GM21447 (cell line): ENCODE results near the gene PIP5K1C.
"Not testable (repeated sequence)": the region's sequence is repeated elsewhere in the genome, so short reads cannot be mapped to it uniquely, and the experiment has no call there.

ENCODE experiments used
- ATAC-seq: cut with Tn5 transposase; IDR thresholded peaks from one replicate; pipeline ENCODE4 v1.9.1; 2021; ENCODE audit not compliant: unreplicated experiment

PIP5K1C gene

DNA sequence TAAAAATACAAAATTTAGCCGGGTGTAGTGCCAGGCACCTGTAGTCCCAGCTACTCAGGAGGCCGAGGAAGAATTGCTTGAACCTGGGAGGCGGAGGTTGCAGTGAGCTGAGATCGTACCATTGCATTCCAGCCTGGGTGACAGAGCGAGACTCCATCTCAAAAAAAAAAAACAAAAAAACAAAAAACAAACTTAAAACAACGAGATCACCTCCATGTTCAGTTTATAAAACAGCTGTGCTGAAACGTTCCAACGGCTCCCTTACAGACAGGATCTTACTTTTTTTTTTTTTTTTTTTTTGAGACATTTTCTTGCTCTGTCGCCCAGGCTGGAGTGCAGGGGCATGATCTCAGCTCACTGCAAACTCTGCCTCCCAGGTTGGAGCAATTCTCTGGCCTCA, 71.5 kb downstream of the PIP5K1C start:
- not testable (repeated sequence) for ATAC-seq

DNA sequence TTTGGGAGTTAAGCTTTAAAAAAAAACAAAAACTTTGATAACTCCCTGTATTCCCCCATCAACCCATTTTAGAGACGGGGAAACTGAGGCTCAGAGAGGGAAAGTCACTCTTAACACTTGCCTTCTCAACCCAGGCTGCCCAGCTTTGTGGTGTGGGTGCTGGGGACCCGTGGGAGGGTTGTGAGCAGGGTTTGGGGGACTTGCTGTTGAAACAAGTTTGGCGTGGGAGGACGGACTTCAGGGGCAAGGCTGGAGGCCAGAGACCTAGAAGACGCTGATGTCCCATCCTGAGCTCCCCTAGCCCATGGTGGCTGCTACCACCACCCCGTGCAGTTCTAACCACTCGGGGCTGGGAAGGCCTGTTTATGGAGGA, 72.9 kb downstream of the PIP5K1C start:
- no peak for ATAC-seq

DNA sequence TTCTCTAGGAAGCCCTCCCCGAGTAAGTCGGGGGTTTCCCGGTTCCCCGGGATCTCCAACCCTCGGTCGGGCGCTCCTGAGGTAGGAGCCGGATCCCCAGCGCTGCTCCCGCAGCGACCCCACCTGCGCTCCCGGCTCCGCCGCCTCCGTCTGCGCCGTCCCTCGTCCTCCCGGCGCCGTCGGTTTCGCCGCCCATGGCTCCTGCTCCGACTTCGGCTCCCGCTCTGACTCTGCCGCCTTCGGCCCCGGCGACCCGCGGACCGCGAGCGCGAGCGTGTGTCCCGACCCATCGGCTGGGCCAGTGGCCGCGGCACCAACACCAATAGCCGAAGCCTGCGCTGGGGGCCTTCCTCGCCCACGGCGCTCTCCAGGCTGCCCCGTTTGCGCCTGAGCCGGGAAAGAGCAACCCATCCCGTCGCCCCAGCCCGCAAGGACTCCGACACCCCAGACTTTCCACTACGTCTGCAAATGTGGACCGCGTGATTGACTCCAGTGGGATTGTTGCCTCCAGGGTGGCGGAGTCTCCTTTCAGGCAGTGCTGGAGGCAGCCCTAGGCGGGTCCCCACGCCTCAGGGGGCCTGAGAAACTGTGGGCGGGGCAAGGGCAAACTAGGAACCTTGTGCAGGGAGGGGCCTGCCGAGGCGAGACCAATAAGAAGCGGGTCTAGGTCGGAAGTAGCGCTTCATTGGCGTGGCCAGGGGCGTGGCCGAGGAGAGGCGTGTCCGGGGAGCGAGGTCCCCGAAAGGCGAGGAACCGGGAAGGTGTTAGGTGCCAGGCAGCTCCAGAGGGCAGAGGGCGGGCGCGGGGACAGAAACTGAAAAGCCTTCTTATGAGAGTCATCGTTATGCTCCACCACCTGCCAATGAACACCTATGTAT, 73.6 kb downstream of the PIP5K1C start, which contains the start of gene CACTIN:
TSS of gene CACTIN (minus strand) at position 318 of the 878 bp plus-strand sequence. CDS start at position 290, 28 bp downstream.
- ATAC-seq = peak; percentile 79

DNA sequence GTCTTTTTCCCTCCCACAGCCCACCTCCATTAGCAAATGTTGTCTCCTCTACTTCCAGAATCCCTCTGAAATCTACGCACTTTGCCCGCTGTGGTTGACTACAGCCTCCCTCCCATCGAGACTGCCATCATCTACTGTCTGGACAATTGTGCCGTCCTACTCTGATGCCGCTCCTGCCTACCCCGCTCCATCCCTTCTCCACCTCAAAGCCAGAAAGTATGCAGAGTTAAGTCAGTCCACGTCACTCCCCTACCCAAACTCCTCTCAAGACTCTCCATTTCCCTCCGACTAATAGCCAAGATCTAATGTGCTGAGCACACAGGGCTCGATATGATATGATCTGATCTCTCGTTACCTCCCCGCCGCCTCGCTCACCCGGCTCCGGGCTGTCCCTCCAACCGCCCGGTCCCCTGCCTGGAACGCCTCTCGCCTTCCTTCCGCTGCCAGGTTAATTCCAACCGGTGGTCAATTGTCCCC, 74.2 kb downstream of the PIP5K1C start:
- ATAC-seq = peak; percentile 9

DNA sequence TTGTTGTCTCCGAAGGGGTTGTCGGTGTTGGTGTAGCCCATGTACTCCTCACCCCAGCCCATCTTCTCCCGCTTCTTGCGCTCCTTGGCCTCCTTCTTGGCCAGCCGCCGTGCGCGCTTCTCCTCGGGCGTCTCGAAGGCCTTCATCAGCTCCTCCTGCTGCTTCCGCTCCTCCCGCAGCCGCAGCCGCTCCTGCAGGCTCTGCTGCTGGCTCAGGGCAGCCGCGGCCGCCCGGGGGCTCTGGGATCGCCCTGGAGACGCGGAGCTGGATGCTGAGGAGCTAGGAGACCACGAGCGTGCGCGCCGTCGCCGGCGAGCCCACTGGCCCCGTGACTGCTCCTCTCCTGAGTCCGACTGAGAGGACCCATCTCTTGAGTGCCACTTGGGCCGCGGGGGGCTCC, 76.6 kb downstream of the PIP5K1C start:
- no peak for ATAC-seq

DNA sequence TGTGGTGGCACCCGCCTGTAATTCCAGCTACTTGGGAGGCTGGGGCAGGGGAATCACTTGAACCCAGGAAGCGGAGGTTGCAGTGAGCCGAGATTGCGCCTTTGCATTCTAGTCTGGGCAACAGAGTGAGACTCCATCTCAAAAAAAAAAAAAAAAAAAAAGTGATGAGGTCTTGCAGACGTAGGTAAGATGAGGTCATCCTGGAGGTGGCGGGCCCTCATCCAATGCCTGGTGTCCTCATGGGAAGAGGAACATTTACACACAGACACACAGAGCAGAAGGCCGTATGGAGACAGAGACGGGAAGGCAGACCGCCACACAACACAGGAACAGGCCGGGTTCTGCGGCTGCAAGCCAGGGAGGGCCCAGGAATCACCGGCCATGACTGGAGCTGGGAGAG, 78.0 kb downstream of the PIP5K1C start:
- ATAC-seq = no peak

DNA sequence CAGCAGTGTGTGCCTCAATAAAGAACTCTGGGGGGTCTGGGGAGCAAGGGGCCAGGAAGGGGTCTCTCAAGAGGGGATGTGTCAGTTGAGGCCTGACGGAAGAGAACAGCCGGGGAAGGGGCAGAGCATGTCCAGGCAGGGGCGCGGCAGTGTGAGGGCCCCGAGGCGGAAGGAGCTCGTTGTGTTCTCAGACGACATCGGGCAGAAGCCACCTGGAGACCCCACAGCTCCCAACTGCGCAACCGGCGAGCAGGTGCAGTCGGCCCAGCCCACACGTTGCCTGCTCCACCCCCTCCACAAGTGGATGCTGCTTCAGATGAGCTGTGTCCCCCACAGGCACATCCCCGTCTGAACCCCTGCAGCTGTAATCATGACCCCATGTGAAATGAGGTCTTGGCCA, 78.6 kb downstream of the PIP5K1C start:
- ATAC-seq = no peak

DNA sequence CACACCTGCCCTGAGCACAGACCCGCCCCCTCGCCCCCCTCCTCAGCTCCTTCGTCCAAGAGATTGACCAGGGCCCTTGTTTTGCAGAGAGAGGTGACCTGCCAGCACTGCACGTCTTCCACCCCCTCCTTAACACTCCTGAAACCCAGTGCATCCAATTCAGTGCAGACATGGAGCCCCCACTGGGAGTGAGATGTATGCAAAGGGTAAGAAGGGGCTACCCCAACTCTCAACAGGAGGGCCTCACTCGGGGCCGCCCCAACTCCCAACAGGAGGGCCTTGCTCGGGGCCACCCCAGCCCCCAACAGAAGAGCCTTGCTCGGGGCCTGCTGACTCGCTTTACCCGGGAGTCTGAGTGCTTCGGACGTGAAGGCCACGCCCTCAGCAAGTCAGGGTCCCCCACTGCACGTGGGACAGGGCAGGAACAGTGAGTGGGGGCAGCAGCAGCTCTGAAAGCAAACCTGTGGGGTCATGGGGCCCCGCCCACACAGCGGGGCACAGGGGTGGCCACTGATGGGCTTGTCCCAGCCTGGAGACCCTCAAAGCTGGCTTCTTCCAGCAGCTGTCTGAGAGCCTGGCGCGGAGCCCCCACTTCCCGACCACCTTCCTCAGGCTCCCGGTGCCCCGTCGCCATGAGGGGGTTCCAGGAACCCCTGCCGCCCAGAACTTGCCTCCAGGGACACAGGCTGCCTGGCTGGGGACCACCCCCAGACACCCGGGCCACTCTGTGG, 79.3 kb downstream of the PIP5K1C start:
- ATAC-seq = no peak

DNA sequence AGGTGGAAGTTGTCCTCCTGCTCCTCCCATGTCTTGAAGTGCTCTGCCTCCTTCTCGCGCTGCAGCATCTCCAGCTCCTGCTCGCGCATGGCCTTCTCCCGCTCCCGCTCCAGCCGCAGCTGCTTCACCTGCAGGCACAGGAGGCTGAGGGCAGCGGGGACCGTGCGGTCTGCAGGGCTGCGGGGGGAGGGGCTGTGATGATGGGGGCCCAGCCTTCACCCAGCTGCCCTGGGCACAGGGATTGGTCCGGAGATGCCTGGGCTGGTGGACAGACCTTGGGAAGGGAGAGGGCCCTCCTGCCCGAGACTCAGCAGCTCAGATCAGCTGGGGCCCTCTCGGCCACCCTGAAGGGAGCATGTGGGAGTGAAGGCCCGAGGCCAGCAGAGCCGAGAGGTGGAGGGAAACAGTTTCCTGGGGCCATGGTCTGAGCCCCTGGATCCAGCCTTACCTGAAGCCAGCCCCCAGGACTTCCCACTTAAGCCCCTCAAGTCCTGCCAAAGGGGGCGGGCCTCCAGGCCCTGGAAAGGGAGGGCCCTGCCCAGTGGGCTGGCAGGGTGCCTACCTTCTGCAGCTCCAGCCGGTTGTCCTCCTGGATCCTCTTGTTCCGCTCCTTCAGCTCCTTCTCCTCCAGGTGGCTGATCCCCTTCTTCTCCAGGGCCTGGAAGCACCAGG, 80.0 kb downstream of the PIP5K1C start:
- no peak for ATAC-seq

DNA sequence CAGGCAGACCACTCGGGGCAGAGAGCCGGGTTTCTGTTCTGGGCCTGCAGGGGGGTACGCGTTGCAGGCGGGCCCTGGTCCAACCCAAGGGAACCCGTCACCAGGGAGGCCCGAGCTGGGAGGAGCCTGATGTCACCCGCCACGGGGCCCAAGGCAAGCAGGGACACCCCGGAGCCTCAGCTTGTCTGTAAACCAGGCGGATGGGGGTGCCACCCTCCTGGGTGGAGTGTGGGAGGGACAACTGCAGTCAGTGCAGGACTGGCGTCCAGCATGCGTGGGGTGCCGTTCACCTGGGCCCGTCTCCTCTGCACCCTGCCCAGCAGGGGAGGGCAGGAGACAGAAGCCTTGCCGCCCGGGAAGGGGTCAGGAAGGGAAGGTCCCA, 80.6 kb downstream of the PIP5K1C start:
- ATAC-seq = no peak

DNA sequence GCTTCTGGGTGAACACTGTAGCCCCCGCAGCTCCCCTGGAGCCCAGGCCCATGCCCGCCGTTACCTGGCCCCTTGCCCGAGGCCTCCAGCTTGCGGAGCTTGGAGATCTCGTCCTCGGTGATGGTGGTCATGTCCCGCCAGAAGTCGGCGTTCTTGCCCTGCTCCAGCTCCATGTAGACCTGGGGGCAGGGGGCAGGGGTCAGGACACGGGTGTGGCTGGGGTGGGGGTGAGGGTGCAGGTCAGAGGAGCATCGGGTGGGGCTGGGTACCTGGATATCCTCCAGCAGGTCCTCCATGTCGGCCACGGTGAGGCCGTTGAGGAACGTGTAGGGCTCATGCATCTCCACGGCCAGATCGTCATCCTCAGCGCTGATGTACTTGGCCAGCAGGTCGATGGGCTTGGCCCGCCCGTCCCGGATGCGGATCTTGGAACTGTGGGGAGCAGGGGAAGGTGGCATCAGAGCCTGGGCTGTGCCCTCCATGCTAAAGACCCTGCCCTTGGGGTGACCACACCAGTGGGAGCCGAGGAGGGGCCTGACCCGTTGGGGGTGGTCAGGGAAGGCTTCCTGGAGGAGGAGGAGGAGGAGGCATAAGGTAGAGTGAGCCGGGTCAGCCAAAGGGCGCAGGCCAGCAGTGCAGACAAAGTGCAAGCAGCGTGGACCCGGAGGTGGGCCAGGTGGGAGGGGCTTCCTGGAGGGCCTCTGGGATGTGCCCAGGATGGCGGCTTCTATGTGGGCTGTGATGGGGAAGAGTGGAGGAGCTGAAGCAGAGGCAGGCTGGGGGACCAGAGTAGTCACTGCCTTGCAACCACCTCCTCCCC, 81.2 kb downstream of the PIP5K1C start:
- ATAC-seq = no peak

DNA sequence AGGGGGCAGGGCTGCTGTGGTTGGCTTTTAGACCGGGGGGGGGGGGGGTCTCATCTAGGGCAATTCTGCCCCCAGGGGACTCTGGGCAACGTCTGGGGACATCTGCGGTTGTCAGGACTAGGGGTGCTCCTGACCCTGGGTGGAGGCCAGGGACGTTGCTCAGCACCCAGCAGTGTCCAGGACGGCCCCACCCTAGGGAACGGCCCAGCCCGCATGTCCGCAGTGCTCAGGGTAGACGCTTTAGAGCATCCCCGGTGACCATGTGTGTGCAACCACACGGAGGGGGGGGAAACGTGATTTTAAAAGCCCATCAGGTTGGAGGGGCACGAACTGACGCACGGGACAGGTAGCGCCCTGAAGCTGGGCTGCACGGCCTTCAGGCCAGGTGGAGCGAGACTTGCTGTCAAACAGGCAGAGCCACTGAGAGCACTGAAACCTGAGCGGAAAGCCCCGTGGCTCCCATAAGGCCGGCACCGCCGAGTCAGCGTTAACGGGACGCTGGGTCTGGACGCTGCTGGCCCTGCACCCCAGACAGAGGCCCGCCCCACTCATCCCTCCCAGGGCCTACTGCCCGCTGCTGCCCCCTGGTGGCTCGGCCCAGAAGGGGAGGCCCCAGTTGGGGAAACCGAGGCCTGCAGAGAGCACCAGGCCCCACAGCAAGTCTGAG, 82.0 kb downstream of the PIP5K1C start:
- no peak for ATAC-seq

DNA sequence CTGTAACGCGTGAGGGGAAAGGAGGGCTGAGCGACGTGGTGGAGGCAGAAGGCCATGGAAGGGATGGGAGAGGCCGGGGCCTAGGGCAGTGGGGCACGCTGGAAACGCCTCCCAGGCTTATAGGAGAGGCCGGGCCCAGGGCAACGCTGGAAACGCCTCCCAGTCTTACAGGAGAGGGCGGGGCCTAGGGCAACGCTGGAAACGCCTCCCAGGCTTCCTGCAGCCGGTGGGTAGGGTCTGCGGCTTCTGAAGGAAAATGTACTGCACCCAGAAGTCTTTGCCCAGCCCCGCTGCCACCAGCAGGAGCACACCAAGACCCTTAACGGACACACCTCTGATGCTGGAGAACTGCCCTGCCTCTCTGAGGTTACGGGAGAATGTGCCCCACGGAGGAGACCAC, 82.8 kb downstream of the PIP5K1C start:
- ATAC-seq = no peak

DNA sequence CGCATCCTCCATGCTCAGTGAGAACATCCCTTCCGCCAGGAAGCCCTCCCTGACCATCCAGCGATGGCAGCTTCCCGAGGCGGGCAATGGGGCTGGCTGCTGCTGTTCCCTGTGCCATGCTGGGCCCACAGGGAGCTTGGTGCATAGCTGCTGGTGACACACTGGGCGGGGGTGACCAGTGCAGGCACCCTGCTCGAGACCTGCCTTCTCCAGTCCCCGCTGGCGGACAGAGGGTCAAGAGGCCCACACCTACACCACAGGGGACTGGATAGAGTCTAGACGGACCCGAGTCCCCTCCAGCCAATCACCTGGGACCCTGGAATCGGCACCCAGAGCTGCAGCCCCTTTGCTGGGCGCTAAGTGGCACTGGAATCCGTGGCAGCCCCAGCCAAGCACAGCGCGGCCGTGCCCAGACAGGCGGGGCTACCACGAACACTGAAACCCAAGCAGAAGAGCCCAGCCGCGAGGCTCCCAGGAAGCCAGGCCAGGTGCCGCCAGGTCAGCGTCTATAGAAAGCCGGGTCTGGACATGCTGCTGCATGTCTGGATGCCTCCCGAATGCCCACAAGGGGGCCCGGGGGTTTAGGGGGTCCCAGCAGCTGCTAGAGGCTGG, 84.6 kb downstream of the PIP5K1C start:
- ATAC-seq = no peak

DNA sequence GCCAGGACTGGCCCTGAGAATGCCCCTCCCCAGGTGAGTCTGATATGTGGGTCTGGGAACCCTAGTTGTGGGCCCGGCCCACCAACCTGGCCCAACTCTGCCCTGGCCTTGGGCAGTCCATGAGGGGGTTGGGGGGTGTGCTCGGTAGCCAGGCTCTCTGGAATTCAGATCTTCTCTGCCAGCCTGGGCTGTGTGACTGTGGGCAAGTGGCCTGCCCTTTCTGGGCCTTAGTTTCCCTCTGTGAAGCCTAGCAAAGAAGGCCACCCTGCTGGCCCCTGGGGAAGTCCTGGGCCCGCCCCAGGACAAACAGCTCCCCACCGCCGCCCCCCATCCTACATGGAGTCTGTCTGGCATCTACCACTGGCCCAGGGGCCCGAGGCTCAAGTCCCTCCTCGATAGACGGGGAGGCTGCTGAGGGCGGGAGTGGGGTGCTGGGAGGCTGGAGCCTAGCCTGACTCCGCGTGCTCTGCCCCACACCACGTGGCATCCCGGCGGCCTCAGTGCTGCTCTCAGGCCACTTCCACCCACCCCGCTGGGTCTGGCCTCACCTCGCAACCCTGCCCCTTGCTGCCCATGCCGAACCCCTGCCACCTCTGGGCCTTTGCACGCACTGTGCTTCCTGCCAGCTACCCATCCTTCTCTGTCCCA, 85.3 kb downstream of the PIP5K1C start:
- no peak for ATAC-seq

DNA sequence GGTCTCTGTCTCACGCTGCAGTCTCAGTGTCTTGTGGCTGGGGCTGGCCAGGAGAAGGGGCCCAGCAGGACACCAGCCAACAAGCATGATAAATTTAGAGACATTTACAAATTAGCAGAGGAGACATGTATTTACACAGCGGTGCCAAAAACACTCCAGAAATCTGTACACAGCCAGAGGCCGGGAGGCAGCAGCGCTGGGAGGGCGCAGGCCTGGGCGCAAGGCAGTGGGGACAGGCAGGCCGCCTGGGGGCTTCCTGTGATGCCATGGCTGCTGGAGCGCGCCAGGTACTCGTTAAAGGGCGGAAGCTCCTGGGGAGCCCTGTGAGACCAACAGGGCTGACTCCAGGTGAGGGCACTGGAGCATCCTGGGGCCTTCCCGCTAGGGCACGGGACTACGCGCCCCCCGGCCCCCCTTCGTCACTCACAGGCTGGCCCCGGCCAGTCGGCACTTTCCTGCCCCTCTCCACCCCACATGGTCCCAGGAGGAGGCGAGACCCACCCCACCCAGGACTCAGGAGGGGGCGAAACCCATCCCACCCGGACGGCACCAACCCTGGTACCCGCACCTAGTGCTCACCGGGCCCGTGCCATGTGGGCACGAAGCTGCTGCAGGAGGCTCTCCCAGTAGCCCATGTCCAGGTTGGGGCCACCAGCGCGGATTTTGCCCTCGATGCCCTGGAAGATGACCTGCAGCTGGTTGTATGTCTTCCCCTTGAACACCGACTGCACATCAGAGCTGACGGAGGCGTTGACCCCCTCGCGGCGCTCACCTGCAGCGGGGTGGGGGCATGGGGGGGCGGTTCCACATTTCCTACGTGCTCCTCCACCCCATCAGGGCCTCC, 86.2 kb downstream of the PIP5K1C start:
- no peak for ATAC-seq

DNA sequence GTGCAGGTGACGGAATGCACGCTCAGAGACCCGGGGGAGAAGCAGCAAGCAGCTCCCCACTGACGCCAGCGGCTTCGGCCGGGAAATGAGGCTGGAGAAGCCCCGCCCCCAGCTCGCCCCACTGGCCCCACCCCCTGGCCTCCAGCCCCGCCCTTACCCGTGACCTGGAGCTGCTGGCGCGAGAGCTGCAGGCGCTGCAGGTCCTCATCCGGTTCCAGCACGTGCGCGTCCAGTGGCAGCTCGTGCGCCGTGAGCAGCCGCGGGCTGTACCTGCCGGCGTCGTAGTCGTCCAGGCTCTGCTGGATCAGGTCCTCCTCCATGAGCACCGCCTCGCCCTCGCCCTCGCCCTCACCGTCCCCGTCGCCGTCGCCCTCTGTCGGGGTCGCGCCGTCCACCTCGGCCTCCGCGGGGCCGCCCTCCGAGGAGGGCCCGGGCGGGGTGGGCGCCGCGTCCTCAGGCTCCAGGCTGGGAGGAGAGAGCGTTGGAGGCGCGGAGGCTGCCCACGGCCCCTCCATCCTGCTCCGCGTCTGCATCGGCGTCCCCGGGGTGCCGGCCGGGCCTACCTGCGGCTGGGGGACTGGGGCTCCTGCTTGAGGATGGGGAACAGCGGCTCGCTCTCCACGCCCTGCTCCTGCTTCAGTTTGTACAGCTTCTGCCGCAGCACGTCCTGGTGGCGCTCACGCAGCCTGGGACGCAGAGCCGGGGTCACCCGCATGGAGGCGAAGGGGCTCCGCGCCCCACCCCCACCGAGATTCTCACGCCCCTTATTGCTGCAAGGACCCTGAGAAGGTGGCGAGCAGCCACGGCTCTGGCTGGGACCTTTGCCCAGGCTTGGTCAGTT, 87.1 kb downstream of the PIP5K1C start:
- ATAC-seq = no peak
